Vagina (tissue), 2 donors: Measurements from ENCODE around the gene UBXN7. TPM values are rescaled to one million over a fixed set of nuclear protein-coding genes. Genes with fewer than 3 reads are reported as not detected.
A peak's percentile ranks its signal among the peaks of the same experiment; 100 is the strongest.
"Not testable (repeated sequence)": the region's sequence is repeated elsewhere in the genome, so short reads cannot be mapped to it uniquely, and the experiment has no call there.

Experiments
- DNase-seq, 2 donors: peaks; one replicate each; pipeline ENCODE4 v3.0.0-alpha.2; 2017; ENCODE audit errors: extremely low spot score in 2 of 2
- H3K27ac ChIP-seq: fragments of 200-600 bp; sonication (generic); one replicate; pipeline ENCODE4 v1.5.1; 2019
- H3K27me3 ChIP-seq: fragments of 200-600 bp; sonication (generic); one replicate; pipeline ENCODE4 v1.5.1; 2019
- H3K36me3 ChIP-seq, 2 donors: fragments of 200-600 bp; sonication (generic); one replicate each; pipeline ENCODE4 v1.5.1; 2017 to 2019
- H3K4me1 ChIP-seq: fragments of 200-600 bp; sonication (generic); one replicate; pipeline ENCODE4 v1.5.1; 2019
- H3K4me3 ChIP-seq, 2 donors: fragments of 200-600 bp; sonication (generic); 1 replicate in 1 of 2; 2 replicates in 1 of 2; pipeline ENCODE4 v1.5.1; 2016 to 2019
- H3K9me3 ChIP-seq: fragments of 200-600 bp; sonication (generic); one replicate; pipeline ENCODE4 v1.5.1; 2019
- POLR2A ChIP-seq, 2 donors: fragments of 450-650 bp; IDR thresholded peaks; one replicate each; pipeline ENCODE4 v1.6.1; 2017; ENCODE audit warnings: antibody characterized with exemption in 2 of 2, mild to moderate bottlenecking in 2 of 2, moderate library complexity in 2 of 2
- POLR2AphosphoS5 ChIP-seq, 2 donors: sonication (generic); formaldehyde crosslinking; IDR thresholded peaks; one replicate each; pipeline ENCODE4 v1.9.0; 2017; ENCODE audit warnings: antibody characterized with exemption in 2 of 2, mild to moderate bottlenecking in 2 of 2, low read depth in 1 of 2; ENCODE audit not compliant: insufficient read depth in 1 of 2
- intact Hi-C: fragments of 100-400 bp; cut with DNase I; formaldehyde crosslinking; loops from one replicate; pipeline ENCODE4 v1.15.1; 2023
- total RNA-seq: library from RNA; depleted of rRNA; stranded (reverse); fragments of >200 nt; gene quantifications from one replicate; pipeline ENCODE4 v1.2.3, GENCODE V29; 2016
- TF ChIP-seq, protein P1 (sequence below), 3 experiments: fragments of 450-650 bp in 2 of 3; fragments of 200-600 bp in 1 of 3; sonication (generic) in 1 of 3; IDR thresholded peaks; one replicate each; pipeline ENCODE4 v1.5.1; 2017 to 2019; ENCODE audit warnings: antibody characterized with exemption in 3 of 3, mild to moderate bottlenecking in 2 of 3, moderate library complexity in 2 of 3

Gene UBXN7
- total RNA-seq, 1 donor from 2014 or later: 29.5 TPM

DNA sequence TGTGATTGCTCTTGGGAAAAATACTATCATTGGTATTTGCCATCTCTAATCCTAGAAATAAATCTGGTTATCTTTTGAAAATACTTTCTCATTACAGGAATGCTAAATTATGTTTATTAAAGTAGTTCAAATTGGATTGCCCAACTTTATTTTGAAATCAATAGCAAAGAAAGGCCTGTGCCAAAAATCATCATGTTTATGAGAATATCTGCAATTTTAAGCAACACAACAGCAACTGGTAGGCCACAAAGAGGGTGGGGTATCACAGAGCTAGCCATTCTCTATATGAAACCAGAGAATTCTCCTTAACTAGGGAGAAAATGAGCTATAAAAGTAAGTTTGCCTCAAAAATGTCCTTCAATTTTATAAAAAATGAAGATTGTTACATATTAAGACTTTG is 82.2 kb downstream of the UBXN7 start:
- no peak overlapping the region for H3K4me3 ChIP-seq
- H3K4me1 ChIP-seq: no peaks in the 10 kb centered on the region
- TF ChIP-seq POLR2AphosphoS5 (IDR thresholded peaks at IDR 0.05; ENCODE audit: insufficient read depth in 1 of 2, low read depth in 1 of 2) (no peak), POLR2A (IDR thresholded peaks at IDR 0.05) (no peak)
- TF ChIP-seq, protein P1, sequence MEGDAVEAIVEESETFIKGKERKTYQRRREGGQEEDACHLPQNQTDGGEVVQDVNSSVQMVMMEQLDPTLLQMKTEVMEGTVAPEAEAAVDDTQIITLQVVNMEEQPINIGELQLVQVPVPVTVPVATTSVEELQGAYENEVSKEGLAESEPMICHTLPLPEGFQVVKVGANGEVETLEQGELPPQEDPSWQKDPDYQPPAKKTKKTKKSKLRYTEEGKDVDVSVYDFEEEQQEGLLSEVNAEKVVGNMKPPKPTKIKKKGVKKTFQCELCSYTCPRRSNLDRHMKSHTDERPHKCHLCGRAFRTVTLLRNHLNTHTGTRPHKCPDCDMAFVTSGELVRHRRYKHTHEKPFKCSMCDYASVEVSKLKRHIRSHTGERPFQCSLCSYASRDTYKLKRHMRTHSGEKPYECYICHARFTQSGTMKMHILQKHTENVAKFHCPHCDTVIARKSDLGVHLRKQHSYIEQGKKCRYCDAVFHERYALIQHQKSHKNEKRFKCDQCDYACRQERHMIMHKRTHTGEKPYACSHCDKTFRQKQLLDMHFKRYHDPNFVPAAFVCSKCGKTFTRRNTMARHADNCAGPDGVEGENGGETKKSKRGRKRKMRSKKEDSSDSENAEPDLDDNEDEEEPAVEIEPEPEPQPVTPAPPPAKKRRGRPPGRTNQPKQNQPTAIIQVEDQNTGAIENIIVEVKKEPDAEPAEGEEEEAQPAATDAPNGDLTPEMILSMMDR (IDR thresholded peaks at IDR 0.05): no peak
- H3K9me3 ChIP-seq: no peaks in the 10 kb centered on the region
- H3K36me3 ChIP-seq: peaks cover 0 to 3% of the 10 kb centered on the region in 2 donors
- H3K27me3 ChIP-seq: no peaks in the 10 kb centered on the region
- no peak overlapping the region for H3K27ac ChIP-seq
- DNase-seq: no peak
- intact Hi-C loops: no loop called here

- no peak for TF ChIP-seq POLR2A (IDR thresholded peaks at IDR 0.05)
- TF ChIP-seq, protein P1 (IDR thresholded peaks at IDR 0.05): no peak
- TF ChIP-seq POLR2AphosphoS5 (IDR thresholded peaks at IDR 0.05; ENCODE audit: insufficient read depth in 1 of 2, low read depth in 1 of 2): no peak
- intact Hi-C loops: no loop called here
- Histone ChIP-seq H3K4me1 (no peaks in the 10 kb centered on the region), H3K27me3 (no peaks in the 10 kb centered on the region), H3K27ac (no peak overlapping the region), H3K4me3 (no peak overlapping the region), H3K9me3 (no peaks in the 10 kb centered on the region), H3K36me3 (no peaks in the 10 kb centered on the region)
- no peak for DNase-seq
Measured at GRCh38 chr3:196348698-196349097, 83.5 kb downstream of the UBXN7 start.

DNA sequence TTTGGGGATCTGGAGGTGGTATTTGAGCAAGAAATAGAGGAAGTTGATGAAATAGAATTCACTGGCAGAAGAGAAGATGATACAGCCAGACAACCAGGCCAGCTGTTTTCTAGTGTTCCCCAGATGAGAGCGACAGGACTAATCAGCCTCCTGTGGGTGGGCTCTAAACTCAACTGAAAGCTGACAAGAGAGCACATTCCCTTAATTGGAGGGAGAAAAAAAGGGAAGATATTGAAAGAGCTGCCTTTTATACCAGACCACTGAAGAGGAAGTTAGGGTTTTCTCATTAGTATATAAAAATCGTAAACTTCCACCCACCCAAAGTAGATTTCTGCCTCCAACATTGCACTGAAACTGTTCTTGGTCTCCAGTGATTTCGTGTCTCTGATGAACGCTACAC is 87.6 kb downstream of the UBXN7 start:
- DNase-seq: no peak
- Histone ChIP-seq H3K27me3 (no peaks in the 10 kb centered on the region), H3K9me3 (no peaks in the 10 kb centered on the region), H3K4me3 (no peak overlapping the region), H3K36me3 (no peaks in the 10 kb centered on the region), H3K27ac (no peak overlapping the region), H3K4me1 (no peaks in the 10 kb centered on the region)
- TF ChIP-seq POLR2AphosphoS5 (IDR thresholded peaks at IDR 0.05; ENCODE audit: insufficient read depth in 1 of 2, low read depth in 1 of 2): no peak
- TF ChIP-seq, protein P1 (IDR thresholded peaks at IDR 0.05): no peak
- no peak for TF ChIP-seq POLR2A (IDR thresholded peaks at IDR 0.05)
- intact Hi-C loops: no loop called here

- intact Hi-C loops, H3K36me3 ChIP-seq, H3K4me1 ChIP-seq, H3K9me3 ChIP-seq, H3K27me3 ChIP-seq, H3K4me3 ChIP-seq, DNase-seq, H3K27ac ChIP-seq: not testable (repeated sequence)
Measured at GRCh38 chr3:196343917-196344316, 88.3 kb downstream of the UBXN7 start.

DNA sequence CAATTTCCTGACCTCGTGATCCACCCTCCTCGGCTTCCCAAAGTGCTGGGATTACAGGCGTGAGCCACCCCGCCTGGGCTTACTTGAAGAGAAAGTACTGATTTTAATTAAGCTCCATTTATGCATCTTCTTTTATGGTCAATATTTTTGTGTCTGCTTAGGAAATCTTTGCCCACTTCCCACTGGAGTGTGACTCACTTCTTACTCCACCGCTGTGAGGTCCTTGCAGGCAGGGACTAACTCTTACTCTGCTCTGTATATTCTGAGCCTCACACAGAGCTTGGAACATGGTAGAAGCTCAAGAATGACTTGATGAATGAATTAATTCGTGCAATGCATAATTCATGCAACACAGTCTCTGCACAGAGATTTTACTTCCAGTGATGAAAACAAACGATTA is 91.1 kb downstream of the UBXN7 start:
- peak in 1 of 2 donors; percentile 14 for DNase-seq
- no peak overlapping the region for H3K27ac ChIP-seq
- H3K4me1 ChIP-seq: no peaks in the 10 kb centered on the region
- no peak for TF ChIP-seq POLR2A (IDR thresholded peaks at IDR 0.05)
- TF ChIP-seq POLR2AphosphoS5 (IDR thresholded peaks at IDR 0.05; ENCODE audit: insufficient read depth in 1 of 2, low read depth in 1 of 2): no peak
- TF ChIP-seq, protein P1 (IDR thresholded peaks at IDR 0.05): no peak
- no peaks in the 10 kb centered on the region for H3K36me3 ChIP-seq
- no peaks in the 10 kb centered on the region for H3K9me3 ChIP-seq
- H3K4me3 ChIP-seq: no peak overlapping the region
- intact Hi-C loops: no loop called here
- no peaks in the 10 kb centered on the region for H3K27me3 ChIP-seq

DNA sequence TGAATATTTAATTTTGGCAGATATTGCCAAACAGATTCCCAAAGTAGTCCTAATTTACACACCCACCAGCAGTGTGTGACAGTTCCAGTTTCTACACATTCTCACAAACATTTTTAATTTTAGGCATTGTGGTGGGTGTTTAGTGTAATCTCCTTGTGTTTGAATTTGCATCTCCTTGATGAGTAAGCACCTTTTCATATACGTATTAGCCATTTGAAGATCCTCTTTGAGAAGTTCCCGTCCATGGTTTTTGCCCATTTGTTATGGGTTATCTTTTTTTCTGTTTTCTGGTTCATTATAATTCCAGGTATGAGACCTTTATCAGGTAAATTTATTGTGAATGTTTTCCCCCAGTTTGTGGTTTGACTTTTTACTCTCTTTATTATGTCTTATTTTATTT is 91.8 kb downstream of the UBXN7 start:
- no peak overlapping the region for H3K27ac ChIP-seq
- H3K36me3 ChIP-seq: no peaks in the 10 kb centered on the region
- H3K4me1 ChIP-seq: no peaks in the 10 kb centered on the region
- intact Hi-C loops: no loop called here
- H3K9me3 ChIP-seq: no peaks in the 10 kb centered on the region
- no peak for TF ChIP-seq POLR2A (IDR thresholded peaks at IDR 0.05)
- TF ChIP-seq, protein P1 (IDR thresholded peaks at IDR 0.05): no peak
- TF ChIP-seq POLR2AphosphoS5 (IDR thresholded peaks at IDR 0.05; ENCODE audit: insufficient read depth in 1 of 2, low read depth in 1 of 2): no peak
- H3K27me3 ChIP-seq: no peaks in the 10 kb centered on the region
- DNase-seq: no peak
- no peak overlapping the region for H3K4me3 ChIP-seq
